NCI-H748 treated with DMSO at 0.1 percent for 48 hours (cell line): ENCODE measurements around the gene SPACA6.
"Not testable (repeated sequence)": the region's sequence is repeated elsewhere in the genome, so short reads cannot be mapped to it uniquely, and the experiment has no call there.

Experiments
- DNase-seq: peaks from one replicate; lab custom pipeline; 2025; lab: John Stamatoyannopoulos, UW

The SPACA6 gene

GRCh38 chr19:51693260-51693659, at the start of gene SPACA6:
TSS of gene SPACA6 (plus strand) at chr19:51693330. CDS start at chr19:51693527, 197 bp downstream.
- DNase-seq = no peak

- DNase-seq = no peak
Observed at GRCh38 chr19:51644636-51645271, 48.4 kb upstream of the SPACA6 start.

GRCh38 chr19:51646730-51647129, 46.4 kb upstream of the SPACA6 start, which contains the start of gene SIGLEC14:
TSS of gene SIGLEC14 (minus strand) at chr19:51646825. CDS start at chr19:51646759, 66 bp downstream.
- DNase-seq = not testable (repeated sequence)

GRCh38 chr19:51647318-51647717, 45.8 kb upstream of the SPACA6 start:
- no peak for DNase-seq

GRCh38 chr19:51651216-51651846, 41.8 kb upstream of the SPACA6 start:
- DNase-seq = no peak

- DNase-seq = no peak
Observed at GRCh38 chr19:51652266-51652665, 40.9 kb upstream of the SPACA6 start.

- DNase-seq = no peak
Observed at GRCh38 chr19:51653162-51653561, 40.0 kb upstream of the SPACA6 start.

GRCh38 chr19:51654783-51655182, 38.3 kb upstream of the SPACA6 start:
- DNase-seq = no peak

- peak; percentile 20 for DNase-seq
Observed at GRCh38 chr19:51660975-51661600, 32.0 kb upstream of the SPACA6 start.

- no peak for DNase-seq
Observed at GRCh38 chr19:51663650-51664049, 29.5 kb upstream of the SPACA6 start.

- DNase-seq = no peak
Observed at GRCh38 chr19:51664131-51664530, 29.0 kb upstream of the SPACA6 start.

- DNase-seq = no peak
Observed at GRCh38 chr19:51664997-51665396, 28.1 kb upstream of the SPACA6 start.

GRCh38 chr19:51668216-51668615, 24.9 kb upstream of the SPACA6 start:
- DNase-seq = no peak

GRCh38 chr19:51675911-51676565, 17.1 kb upstream of the SPACA6 start:
- not testable (repeated sequence) for DNase-seq

GRCh38 chr19:51676566-51677083, 16.5 kb upstream of the SPACA6 start:
- DNase-seq = no peak

- no peak for DNase-seq
Observed at GRCh38 chr19:51680474-51680873, 12.7 kb upstream of the SPACA6 start.

- DNase-seq = no peak
Observed at GRCh38 chr19:51681286-51681941, 11.7 kb upstream of the SPACA6 start.

- DNase-seq = no peak
Observed at GRCh38 chr19:51686171-51686570, 7.0 kb upstream of the SPACA6 start.

- peak; percentile 47 for DNase-seq
Observed at GRCh38 chr19:51687791-51688670, 5.1 kb upstream of the SPACA6 start.

- peak; percentile 87 for DNase-seq
Observed at GRCh38 chr19:51688671-51689571, 4.2 kb upstream of the SPACA6 start.
